Thymus (tissue), 11 donors: ENCODE measurements around the gene MRPS23. TPM values are rescaled to one million over a fixed set of nuclear protein-coding genes. Genes with fewer than 3 reads are reported as not detected.
A peak's percentile ranks its signal among the peaks of the same experiment; 100 is the strongest.

Experiments
- DNase-seq, 9 donors: peaks; one replicate each; pipeline ENCODE4 v3.0.0-alpha.2; 2013; ENCODE audit warnings: low spot score in 9 of 9, low read depth in 6 of 9, missing footprints in 1 of 9
- H3K27ac ChIP-seq, 2 donors: one replicate each; pipeline ENCODE4 v1.5.1; 2013; ENCODE audit warnings: control low read depth in 1 of 2, low read depth in 1 of 2, low read length in 1 of 2, mild to moderate bottlenecking in 1 of 2, moderate library complexity in 1 of 2
- H3K27me3 ChIP-seq, 2 donors: one replicate each; pipeline ENCODE4 v1.5.1; 2013; ENCODE audit warnings: low read length in 1 of 2; ENCODE audit not compliant: control insufficient read depth in 2 of 2, insufficient read depth in 1 of 2
- H3K36me3 ChIP-seq, 2 donors: one replicate each; pipeline ENCODE4 v1.5.1; 2013; ENCODE audit warnings: low read length in 1 of 2, mild to moderate bottlenecking in 1 of 2, moderate library complexity in 1 of 2; ENCODE audit not compliant: control insufficient read depth in 2 of 2, insufficient read depth in 2 of 2
- H3K4me1 ChIP-seq, 2 donors: one replicate each; pipeline ENCODE4 v1.5.1; 2013; ENCODE audit warnings: low read length in 2 of 2; ENCODE audit not compliant: control insufficient read depth in 2 of 2, insufficient read depth in 2 of 2
- H3K4me3 ChIP-seq, 2 donors: one replicate each; pipeline ENCODE4 v1.5.1; 2013; ENCODE audit warnings: low read length in 2 of 2, control low read depth in 1 of 2, mild to moderate bottlenecking in 1 of 2
- H3K9me3 ChIP-seq, 2 donors: one replicate each; pipeline ENCODE4 v1.5.1; 2013; ENCODE audit warnings: low read length in 1 of 2, mild to moderate bottlenecking in 1 of 2; ENCODE audit not compliant: control insufficient read depth in 2 of 2, insufficient read depth in 1 of 2
- WGBS: extraction: QIAGEN DNeasy Blood & Tissue Kit; methylation state at CpG from one replicate; pipeline ENCODE4 v1.1.7; 2013; 5-methylcytosine and 5-hydroxymethylcytosine counted together
- polyA plus RNA-seq: library from polyadenylated mRNA; stranded (reverse); fragments of 200-250 nt; gene quantifications from one replicate; pipeline ENCODE4 v1.2.3, GENCODE V29; 2013
- total RNA-seq: library from RNA; stranded (reverse); fragments of 120-200 nt; gene quantifications from one replicate; pipeline ENCODE4 v1.2.4, GENCODE V29; 2013
- donor health status: healthy.

The MRPS23 gene
- total and polyA plus RNA-seq, 2 donors, result 22.7 to 50.8 TPM

GRCh38 chr17:57817299-57817698, 32.5 kb downstream of the MRPS23 start:
- H3K4me1 ChIP-seq, result no peaks in the 10 kb centered on the region
- 72% methylated on average over 4 of the region's 4 CpGs for WGBS

DNA sequence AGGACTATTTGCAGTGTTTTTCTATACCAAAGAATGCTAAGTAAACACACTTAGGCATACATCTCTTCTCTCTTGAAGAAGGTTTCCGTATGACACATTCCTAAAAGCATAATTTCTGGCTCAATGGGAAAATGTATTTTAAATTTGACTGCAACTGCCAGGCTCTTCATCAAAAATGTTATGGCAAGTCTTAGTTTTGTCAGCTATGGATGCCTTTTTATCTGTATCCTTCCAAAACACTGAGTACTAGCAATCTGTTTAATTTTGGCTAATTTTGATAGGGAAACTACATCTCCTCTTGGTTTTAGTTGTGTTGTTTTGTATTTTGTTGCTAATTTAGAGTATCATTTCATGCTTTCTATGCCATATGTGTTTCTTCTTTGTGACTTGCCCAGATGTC, 35.4 kb downstream of the MRPS23 start:
- no peak overlapping the region for H3K27ac ChIP-seq
- no peak overlapping the region for H3K4me3 ChIP-seq
- WGBS, result 93% methylated on average over 1 of the region's 1 CpG
- H3K36me3 ChIP-seq, result no peaks in the 10 kb centered on the region
- H3K9me3 ChIP-seq, result peaks cover 0 to 11% of the 10 kb centered on the region in 2 donors
- H3K4me1 ChIP-seq, result peaks cover 0 to 16% of the 10 kb centered on the region in 2 donors
- DNase-seq, result no peak
- H3K27me3 ChIP-seq, result peaks cover 4 to 39% of the 10 kb centered on the region in 2 donors

More at GRCh38 chr17:57817299-57817698, 32.5 kb downstream of the MRPS23 start:
- H3K27ac ChIP-seq, result no peak overlapping the region
- H3K36me3 ChIP-seq, result no peaks in the 10 kb centered on the region
- no peak for DNase-seq
- H3K27me3 ChIP-seq, result peaks cover 0 to 11% of the 10 kb centered on the region in 2 donors
- H3K9me3 ChIP-seq, result no peaks in the 10 kb centered on the region
- H3K4me3 ChIP-seq, result no peak overlapping the region

DNA sequence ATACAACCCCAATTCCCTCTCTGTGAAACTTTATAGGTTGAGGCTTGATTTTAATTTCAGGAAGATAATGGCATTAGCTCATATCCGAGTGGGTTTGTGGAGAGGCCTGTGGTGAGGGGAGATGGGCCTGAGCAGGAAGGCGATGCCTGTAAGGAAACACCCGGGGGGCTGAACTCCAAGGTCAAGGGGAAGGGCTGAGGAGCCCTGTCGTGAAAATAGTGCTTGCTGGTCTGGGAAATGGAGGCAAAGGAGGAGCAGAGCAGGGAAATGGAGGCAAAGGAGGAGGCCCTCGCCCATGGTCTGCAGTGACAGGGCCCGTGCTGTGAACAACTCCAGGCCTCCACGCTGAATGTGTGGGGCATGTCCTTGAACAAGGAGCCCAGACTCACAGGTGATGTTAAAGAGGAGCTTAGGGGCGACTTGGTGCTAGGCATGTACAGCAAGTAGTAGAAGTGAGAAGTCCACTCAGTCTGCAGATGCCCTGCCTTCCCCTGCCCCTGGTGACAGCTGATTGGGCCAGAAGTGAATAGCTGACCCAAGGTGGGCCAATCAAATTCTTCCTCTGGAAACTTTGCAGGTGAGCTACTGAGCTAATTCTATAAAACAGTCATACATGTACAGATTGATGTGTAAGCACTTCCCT, 38.1 kb downstream of the MRPS23 start:
- Histone ChIP-seq H3K27me3 (peaks cover 4 to 53% of the 10 kb centered on the region in 2 donors), H3K36me3 (no peaks in the 10 kb centered on the region), H3K4me1 (peaks cover 0 to 16% of the 10 kb centered on the region in 2 donors), H3K27ac (peak overlapping the region in 1 of 2 donors; percentile 55), H3K9me3 (peaks cover 0 to 11% of the 10 kb centered on the region in 2 donors), H3K4me3 (no peak overlapping the region)
- 31% methylated on average over 8 of the region's 8 CpGs for WGBS
- no peak for DNase-seq

DNA sequence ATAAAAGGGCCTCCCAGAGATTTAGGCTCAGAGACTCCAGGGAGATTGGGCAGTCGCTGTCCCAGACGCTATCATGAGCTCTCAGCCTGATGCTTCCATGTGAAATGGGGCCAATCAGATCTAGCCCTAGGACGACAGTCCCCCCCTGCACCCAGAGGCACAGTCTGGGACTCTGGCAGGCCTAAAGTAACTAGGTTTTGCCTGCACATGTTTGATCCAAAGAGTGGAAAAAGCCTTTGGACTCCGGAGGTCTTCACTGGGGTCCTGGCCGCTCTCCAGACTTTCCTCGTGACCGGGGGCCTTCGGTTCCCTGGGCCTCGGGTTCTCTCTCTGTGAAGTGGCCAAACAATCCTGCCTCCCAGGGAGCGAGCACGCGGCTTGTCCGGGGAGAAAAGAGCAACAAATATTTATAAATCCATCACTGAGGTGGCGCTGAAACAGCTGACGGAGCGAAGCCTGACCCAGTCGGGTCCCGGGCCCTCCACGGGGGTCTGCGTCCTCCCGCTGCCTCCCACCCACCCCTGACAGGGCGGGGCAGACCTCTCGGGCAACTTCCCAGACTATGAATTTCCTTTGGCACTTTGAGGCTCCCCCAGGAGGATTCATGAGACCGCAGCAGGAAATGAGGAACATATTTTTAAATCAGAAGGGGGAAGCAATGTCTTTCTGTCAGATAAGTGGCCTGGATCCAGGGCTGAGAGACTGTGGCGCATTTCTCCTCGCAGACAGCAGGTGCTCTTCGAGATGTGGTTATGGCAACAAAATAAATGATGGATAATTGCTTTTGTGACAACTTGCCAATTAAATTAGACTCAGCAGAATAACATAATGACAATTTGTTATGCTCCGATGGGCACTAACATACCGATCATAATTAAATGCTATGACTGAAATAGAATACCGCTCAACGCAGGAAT, 38.9 kb downstream of the MRPS23 start:
- H3K4me3 ChIP-seq, result no peak overlapping the region
- H3K27me3 ChIP-seq, result peaks cover 4 to 55% of the 10 kb centered on the region in 2 donors
- peaks cover 0 to 16% of the 10 kb centered on the region in 2 donors for H3K4me1 ChIP-seq
- peak in 1 of 9 donors; percentile 19 for DNase-seq
- peaks cover 0 to 11% of the 10 kb centered on the region in 2 donors for H3K9me3 ChIP-seq
- WGBS, result 7% methylated on average over 31 of the region's 31 CpGs
- H3K27ac ChIP-seq, result peak overlapping the region; percentile 51 to 73
- H3K36me3 ChIP-seq, result no peaks in the 10 kb centered on the region

GRCh38 chr17:57809879-57810278, 40.0 kb downstream of the MRPS23 start:
- peaks cover 4 to 53% of the 10 kb centered on the region in 2 donors for H3K27me3 ChIP-seq
- H3K9me3 ChIP-seq, result peaks cover 0 to 11% of the 10 kb centered on the region in 2 donors
- 94% methylated on average over 5 of the region's 5 CpGs for WGBS
- H3K4me1 ChIP-seq, result peaks cover 0 to 16% of the 10 kb centered on the region in 2 donors
- no peak overlapping the region for H3K27ac ChIP-seq
- no peaks in the 10 kb centered on the region for H3K36me3 ChIP-seq
- no peak for DNase-seq
- H3K4me3 ChIP-seq, result no peak overlapping the region

DNA sequence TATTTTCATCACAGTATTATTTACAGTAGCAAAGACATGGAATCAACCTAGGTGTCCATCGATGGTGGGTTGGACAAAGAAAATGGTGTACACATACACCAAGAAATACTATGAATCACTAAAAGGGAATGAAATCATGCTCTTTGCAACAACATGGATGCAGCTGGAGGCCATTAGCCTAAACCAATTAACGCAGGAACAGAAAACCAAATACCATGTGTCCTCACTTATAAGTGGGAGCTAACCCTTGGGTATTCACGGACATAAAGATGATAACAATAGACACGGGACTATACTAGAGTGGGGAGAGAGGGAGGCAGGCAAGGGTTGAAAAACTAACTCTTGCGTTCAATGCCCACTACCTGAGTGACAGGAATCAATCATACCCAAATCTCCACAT, 41.0 kb downstream of the MRPS23 start:
- no peak for DNase-seq
- H3K27ac ChIP-seq, result no peak overlapping the region
- no peak overlapping the region for H3K4me3 ChIP-seq
- no peaks in the 10 kb centered on the region for H3K36me3 ChIP-seq
- 98% methylated on average over 5 of the region's 5 CpGs for WGBS
- H3K4me1 ChIP-seq, result peaks cover 0 to 16% of the 10 kb centered on the region in 2 donors
- peaks cover 0 to 11% of the 10 kb centered on the region in 2 donors for H3K9me3 ChIP-seq
- peaks cover 4 to 53% of the 10 kb centered on the region in 2 donors for H3K27me3 ChIP-seq

- Histone ChIP-seq H3K4me3 (no peak overlapping the region), H3K4me1 (peaks cover 0 to 9% of the 10 kb centered on the region in 2 donors), H3K27me3 (peaks cover 2 to 35% of the 10 kb centered on the region in 2 donors), H3K36me3 (no peaks in the 10 kb centered on the region), H3K27ac (no peak overlapping the region), H3K9me3 (peaks cover 0 to 6% of the 10 kb centered on the region in 2 donors)
- DNase-seq, result no peak
- WGBS, result 71% methylated on average over 5 of the region's 5 CpGs
These were observed 43.5 kb downstream of the MRPS23 start for GRCh38 chr17:57806167-57806830.

- H3K36me3 ChIP-seq, result no peaks in the 10 kb centered on the region
- no peaks in the 10 kb centered on the region for H3K4me1 ChIP-seq
- peaks cover 0 to 7% of the 10 kb centered on the region in 2 donors for H3K27me3 ChIP-seq
- WGBS, result 64% methylated on average over 4 of the region's 4 CpGs
- no peak overlapping the region for H3K27ac ChIP-seq
- DNase-seq, result no peak
- H3K4me3 ChIP-seq, result no peak overlapping the region
- H3K9me3 ChIP-seq, result no peaks in the 10 kb centered on the region
These were observed 46.8 kb downstream of the MRPS23 start for GRCh38 chr17:57803021-57803420.
